Stimulated activated CD4-positive, alpha-beta T cell treated with anti-CD3 and anti-CD28 coated beads, TNF-alpha, amount 100 ng/mL, for 48 hours (primary cell): Measurements from ENCODE around the gene STRN4.

ENCODE experiments used
- DNase-seq, 3 donors: peaks; one replicate each; pipeline ENCODE4 v3.0.0-alpha.2; 2020; ENCODE audit warnings: low read depth in 3 of 3

STRN4 gene

GRCh38 chr19:46742926-46743480 lies 3.2 kb downstream of the STRN4 start:
- no peak for DNase-seq

GRCh38 chr19:46741447-46741846 lies 4.8 kb downstream of the STRN4 start:
- DNase-seq: no peak

GRCh38 chr19:46739290-46739771 lies 6.9 kb downstream of the STRN4 start:
- no peak for DNase-seq

GRCh38 chr19:46737761-46738171 lies 8.5 kb downstream of the STRN4 start:
- no peak for DNase-seq

- no peak for DNase-seq
Observed at GRCh38 chr19:46737298-46737654, 9.0 kb downstream of the STRN4 start.

- no peak for DNase-seq
Observed at GRCh38 chr19:46736531-46737297, 9.5 kb downstream of the STRN4 start.

- no peak for DNase-seq
Observed at GRCh38 chr19:46733690-46734292, 12.5 kb downstream of the STRN4 start.

- no peak for DNase-seq
Observed at GRCh38 chr19:46732966-46733689, 13.1 kb downstream of the STRN4 start.

GRCh38 chr19:46732172-46732938 lies 13.9 kb downstream of the STRN4 start:
- no peak for DNase-seq

GRCh38 chr19:46731584-46731983 lies 14.7 kb downstream of the STRN4 start:
- no peak for DNase-seq

- no peak for DNase-seq
Observed at GRCh38 chr19:46731007-46731501, 15.2 kb downstream of the STRN4 start.

- no peak for DNase-seq
Observed at GRCh38 chr19:46730595-46730994, 15.7 kb downstream of the STRN4 start.

- no peak for DNase-seq
Observed at GRCh38 chr19:46730187-46730586, 16.1 kb downstream of the STRN4 start.

- DNase-seq: no peak
Observed at GRCh38 chr19:46729696-46730095, 16.6 kb downstream of the STRN4 start.

- peak; percentile 54 to 73 (median 71) for DNase-seq
Observed at GRCh38 chr19:46728693-46729339, 17.4 kb downstream of the STRN4 start.

- DNase-seq: no peak
Observed at GRCh38 chr19:46728208-46728607, 18.0 kb downstream of the STRN4 start.

GRCh38 chr19:46727757-46728156 lies 18.5 kb downstream of the STRN4 start:
- no peak for DNase-seq

GRCh38 chr19:46726971-46727501 lies 19.2 kb downstream of the STRN4 start:
- no peak for DNase-seq

GRCh38 chr19:46726551-46726950 lies 19.7 kb downstream of the STRN4 start:
- no peak for DNase-seq

- no peak for DNase-seq
Observed at GRCh38 chr19:46725859-46726393, 20.3 kb downstream of the STRN4 start.
